CD4-positive, alpha-beta T cell treated with Interleukin-1 beta for 1 hour (primary cell): ENCODE data around the gene IL22RA1.
A peak's percentile ranks its signal among the peaks of the same experiment; 100 is the strongest.

Experiments used
- DNase-seq, 2 donors: peaks; one replicate each; pipeline ENCODE4 v3.0.0-alpha.2; 2020 to 2022

IL22RA1 gene

GRCh38 chr1:24070821-24071393, 72.0 kb downstream of the IL22RA1 start:
- DNase-seq = peak; percentile 66 to 73

- no peak for DNase-seq
Observed at GRCh38 chr1:24069817-24070216, 73.1 kb downstream of the IL22RA1 start.
